GM19351 (cell line): ENCODE results near the gene CAMK4.

ENCODE experiments used
- ATAC-seq: cut with Tn5 transposase; IDR thresholded peaks from one replicate; pipeline ENCODE4 v1.9.1; 2021; ENCODE audit warnings: mild to moderate bottlenecking, moderate library complexity; ENCODE audit not compliant: unreplicated experiment

The CAMK4 gene

DNA sequence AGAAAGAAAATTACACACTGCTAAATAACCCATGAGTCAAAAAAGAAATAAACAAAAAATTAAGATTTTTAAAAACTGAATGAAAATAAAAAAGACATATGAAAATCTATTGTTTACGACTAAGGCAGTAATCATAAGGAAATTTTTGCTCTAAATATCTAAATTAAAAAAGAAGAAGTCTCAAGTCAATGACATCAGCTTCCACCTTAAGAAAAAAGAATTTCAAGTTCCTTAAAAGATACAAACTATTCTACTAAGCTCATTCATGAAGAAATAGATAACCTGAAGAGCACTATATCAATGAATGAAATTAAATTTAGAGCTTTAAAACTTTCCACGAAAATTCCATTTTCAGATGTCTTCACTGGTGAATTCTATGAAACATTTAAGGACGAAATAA lies 303.9 kb downstream of the CAMK4 start:
- ATAC-seq, result no peak

DNA sequence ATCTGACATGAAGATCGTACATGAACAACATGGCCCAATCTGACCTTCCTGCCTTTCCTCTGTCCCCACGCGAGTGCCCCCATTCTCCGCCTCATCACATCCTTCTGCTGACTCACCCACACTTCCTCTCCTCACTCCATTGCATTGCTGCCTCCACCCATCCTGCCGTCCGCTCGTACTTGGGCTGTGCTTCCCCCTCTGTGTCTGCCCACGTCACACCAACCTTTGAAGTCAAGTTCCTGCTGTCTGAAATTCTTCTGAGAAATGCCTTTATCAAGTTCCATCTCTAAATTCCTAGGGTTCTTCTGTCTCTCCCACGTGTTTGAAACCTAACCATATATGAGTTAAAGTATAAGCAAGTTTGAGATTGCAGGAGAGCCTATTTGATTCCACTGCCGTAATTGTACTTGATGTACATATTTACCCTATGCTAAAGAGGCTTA lies 306.1 kb downstream of the CAMK4 start:
- ATAC-seq, result peak; percentile 76

DNA sequence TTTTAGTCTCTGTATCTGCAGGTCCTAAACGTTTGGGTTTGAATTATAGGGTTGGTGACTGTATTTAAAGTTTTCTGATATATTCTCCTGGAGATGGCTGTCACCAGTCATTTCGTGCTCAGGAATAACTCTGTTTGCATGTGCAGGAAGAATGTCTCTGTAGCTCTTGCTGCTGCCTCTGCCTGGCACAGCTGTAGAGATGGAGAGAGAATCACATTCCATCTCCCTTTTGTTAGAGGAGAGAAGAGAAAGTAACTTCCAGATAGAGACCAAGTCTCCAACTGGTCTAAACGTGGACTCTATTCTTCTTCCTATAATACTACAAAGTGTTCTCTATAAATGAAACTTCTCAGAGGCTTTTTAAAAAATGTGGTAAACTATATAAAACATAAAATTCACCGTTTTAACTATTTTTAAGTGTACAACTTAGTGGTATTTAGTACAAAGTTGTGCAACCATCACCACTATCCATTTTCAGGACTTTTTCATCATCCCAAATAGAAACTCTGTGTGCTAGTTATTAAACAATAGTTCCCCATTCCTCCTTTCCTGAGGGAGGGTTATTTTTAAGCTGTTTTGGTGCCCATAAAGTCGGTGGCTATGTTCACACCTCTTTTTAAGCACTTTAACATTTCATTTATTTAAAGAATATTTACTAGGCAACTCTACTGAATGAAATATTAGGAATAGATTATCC lies 308.9 kb downstream of the CAMK4 start:
- no peak for ATAC-seq

DNA sequence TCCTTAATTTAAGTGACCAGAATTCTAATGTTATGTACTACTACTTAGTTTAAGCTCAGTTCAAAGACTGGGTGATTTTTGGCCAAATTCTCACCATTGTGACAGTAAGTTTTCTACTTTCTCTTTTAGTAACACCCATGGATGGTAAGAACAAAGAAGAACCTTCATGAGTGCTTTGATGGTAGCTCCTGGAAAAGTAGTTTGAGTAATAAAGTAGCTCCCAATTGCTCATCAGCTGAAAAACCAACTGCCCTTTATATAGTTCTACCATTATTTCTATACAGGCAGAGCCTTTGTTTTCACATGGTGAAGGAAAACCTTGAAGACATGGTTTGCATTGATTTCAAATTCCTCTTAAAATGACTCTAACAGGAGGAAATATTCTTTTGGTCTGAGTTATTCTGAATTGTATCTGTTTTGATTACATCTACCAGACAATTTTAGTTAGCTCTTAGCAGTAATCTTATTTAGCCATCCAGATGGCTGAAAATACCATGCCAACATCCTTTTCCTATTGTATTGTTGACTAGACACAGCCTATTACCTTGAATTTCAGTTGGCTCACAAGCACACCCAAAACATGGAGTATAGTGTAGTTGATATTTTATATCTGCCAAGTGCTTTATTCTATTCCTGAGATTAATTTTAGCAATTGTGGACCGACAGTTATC lies 311.8 kb downstream of the CAMK4 start:
- no peak for ATAC-seq

DNA sequence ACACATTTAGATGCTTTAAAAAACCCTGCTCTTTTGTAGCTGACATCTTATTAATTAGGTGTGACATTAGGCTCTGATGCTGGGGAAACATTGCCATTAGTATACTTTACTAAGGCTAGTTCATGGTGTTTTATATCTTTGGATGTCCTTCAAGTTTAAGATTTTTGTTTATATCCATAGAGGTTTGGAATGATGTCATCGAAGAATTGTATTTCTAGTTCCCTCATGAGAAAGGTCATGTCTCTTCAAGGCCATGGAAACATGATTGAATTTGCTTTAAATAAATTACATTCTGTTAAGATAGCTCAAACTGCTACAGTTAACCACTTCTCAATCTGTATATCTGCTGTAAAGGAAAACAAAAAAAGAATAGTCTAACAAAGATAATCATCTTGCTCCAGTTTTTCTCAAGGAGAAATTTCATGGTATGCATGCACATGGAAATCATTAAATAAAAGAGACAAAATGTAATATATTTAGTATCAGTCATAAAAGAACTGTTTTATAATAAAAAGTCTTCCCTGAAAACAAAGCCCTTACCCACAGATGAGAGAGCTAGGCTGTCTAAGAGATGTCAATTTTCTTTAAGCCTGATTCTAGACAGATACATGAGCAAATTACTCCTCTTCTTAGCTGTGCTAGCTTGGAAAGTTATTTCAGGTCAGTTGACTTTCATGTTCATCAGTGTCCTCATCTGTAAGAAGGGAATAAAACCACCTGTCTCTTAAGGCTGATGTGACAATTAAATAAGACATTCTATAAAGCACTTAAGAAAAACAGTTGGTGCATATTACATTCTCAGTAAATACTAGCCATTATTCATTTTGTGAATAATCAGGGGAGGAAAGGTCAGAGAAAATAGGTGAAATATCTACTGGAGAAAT lies 313.2 kb downstream of the CAMK4 start:
- no peak for ATAC-seq
